GM23338 (cell line): ENCODE measurements around the gene HPD. TPM values are rescaled to one million over a fixed set of nuclear protein-coding genes. Genes with fewer than 3 reads are reported as not detected.

Experiments used
- ATAC-seq: fragments of 200-7000 bp; cut with Tn5 transposase; 3 replicates; pipeline ENCODE4 v1.9.1; 2020
- DNase-seq: peaks from one replicate; pipeline ENCODE4 v3.0.0-alpha.2; 2015; ENCODE audit warnings: low spot score
- H2AFZ ChIP-seq: fragments of 200-600 bp; sonication (generic); 2 replicates; pipeline ENCODE4 v1.8.0; 2016; ENCODE audit warnings: antibody characterized with exemption, mild to moderate bottlenecking, moderate library complexity
- H3F3A ChIP-seq: fragments of 200-600 bp; sonication (generic); replicated peaks from 2 replicates; pipeline ENCODE4 v1.8.0; 2017; ENCODE audit warnings: antibody characterized with exemption, mixed run types, low read depth
- H3K27ac ChIP-seq: fragments of 200-600 bp; sonication (generic); 2 replicates; pipeline ENCODE4 v1.6.1; 2016; ENCODE audit warnings: low read depth
- H3K27me3 ChIP-seq: fragments of 200-600 bp; sonication (generic); 2 replicates; pipeline ENCODE4 v1.8.0; 2016; ENCODE audit warnings: mild to moderate bottlenecking, mixed run types, moderate library complexity; ENCODE audit not compliant: insufficient read depth
- H3K36me3 ChIP-seq: fragments of 200-600 bp; sonication (generic); 2 replicates; pipeline ENCODE4 v1.8.0; 2016; ENCODE audit warnings: mild to moderate bottlenecking; ENCODE audit not compliant: insufficient read depth
- H3K4me1 ChIP-seq: fragments of 200-600 bp; sonication (generic); 2 replicates; pipeline ENCODE4 v1.8.0; 2016; ENCODE audit warnings: mild to moderate bottlenecking, moderate library complexity; ENCODE audit not compliant: insufficient read depth
- H3K4me2 ChIP-seq: fragments of 200-600 bp; sonication (generic); 2 replicates; pipeline ENCODE4 v1.7.1; 2017; ENCODE audit warnings: mixed run types
- H3K4me3 ChIP-seq: fragments of 200-600 bp; sonication (generic); 2 replicates; pipeline ENCODE4 v1.6.1; 2016; ENCODE audit warnings: mixed run types
- H3K79me2 ChIP-seq: fragments of 200-600 bp; sonication (generic); replicated peaks from 2 replicates; pipeline ENCODE4 v1.8.0; 2017; ENCODE audit warnings: mild to moderate bottlenecking; ENCODE audit not compliant: insufficient read depth
- H3K9me2 ChIP-seq: fragments of 200-600 bp; sonication (generic); 2 replicates; pipeline ENCODE4 v1.8.0; 2017; ENCODE audit not compliant: insufficient read depth
- H4K20me1 ChIP-seq: fragments of 200-600 bp; sonication (generic); replicated peaks from 2 replicates; pipeline ENCODE4 v1.8.0; 2017; ENCODE audit warnings: mild to moderate bottlenecking; ENCODE audit not compliant: insufficient read depth
- H3K27ac Mint-ChIP-seq: 2 replicates; pipeline ENCODE4 v1.8.0; 2020; ENCODE audit warnings: inconsistent platforms, mild to moderate bottlenecking, moderate library complexity, mixed read lengths
- H3K27me3 Mint-ChIP-seq: 3 replicates; pipeline ENCODE4 v1.8.0; 2022; ENCODE audit warnings: low read depth, mild to moderate bottlenecking, moderate library complexity, mixed read lengths, inconsistent platforms; ENCODE audit not compliant: insufficient read depth, poor library complexity
- H3K36me3 Mint-ChIP-seq: 3 replicates; pipeline ENCODE4 v1.8.0; 2021; ENCODE audit warnings: low read depth, mild to moderate bottlenecking, inconsistent platforms, moderate library complexity, mixed read lengths
- H3K4me1 Mint-ChIP-seq: 3 replicates; pipeline ENCODE4 v1.8.0; 2020; ENCODE audit warnings: mild to moderate bottlenecking, inconsistent platforms, mixed read lengths
- H3K4me3 Mint-ChIP-seq: 3 replicates; pipeline ENCODE4 v1.8.0; 2021; ENCODE audit warnings: moderate library complexity, mild to moderate bottlenecking, inconsistent platforms, mixed read lengths
- H3K9me3 Mint-ChIP-seq: 3 replicates; pipeline ENCODE4 v1.8.0; 2020; ENCODE audit warnings: moderate library complexity, mild to moderate bottlenecking, inconsistent platforms, mixed read lengths
- EZH2 ChIP-seq: fragments of 200-600 bp; sonication (generic); IDR thresholded peaks from one replicate; pipeline ENCODE4 v1.8.0; 2017; ENCODE audit warnings: antibody characterized with exemption, mild to moderate bottlenecking, low read depth; ENCODE audit not compliant: unreplicated experiment
- EZH2phosphoT487 ChIP-seq: fragments of 200-600 bp; sonication (generic); IDR thresholded peaks from one replicate; pipeline ENCODE4 v1.8.1; 2018; ENCODE audit warnings: antibody characterized with exemption; ENCODE audit not compliant: unreplicated experiment
- JUNB ChIP-seq: IDR thresholded peaks from one replicate; pipeline ENCODE4 v1.6.1; 2016; ENCODE audit warnings: antibody characterized with exemption; ENCODE audit not compliant: unreplicated experiment
- NANOG ChIP-seq: IDR thresholded peaks from 2 replicates; pipeline ENCODE4 v1.6.1; 2016; ENCODE audit warnings: antibody characterized with exemption, borderline replicate concordance
- POLR2AphosphoS5 ChIP-seq: IDR thresholded peaks from 2 replicates; pipeline ENCODE4 v1.6.1; 2016; ENCODE audit warnings: antibody characterized with exemption, low read depth
- STAT1 ChIP-seq: IDR thresholded peaks from one replicate; pipeline ENCODE4 v1.6.1; 2016; ENCODE audit warnings: antibody characterized with exemption; ENCODE audit not compliant: unreplicated experiment
- ZNF114 ChIP-seq: fragments of 250-450 bp; sonication (Bioruptor Pico); IDR thresholded peaks from 2 replicates; pipeline ENCODE4 v1.5.0; 2020; ENCODE audit warnings: mild to moderate bottlenecking, moderate library complexity
- ZNF331 ChIP-seq: fragments of 250-450 bp; sonication (Bioruptor Pico); IDR thresholded peaks from 2 replicates; pipeline ENCODE4 v1.5.0; 2020; ENCODE audit warnings: low read depth, mild to moderate bottlenecking, moderate library complexity
- polyA plus RNA-seq: library from polyadenylated mRNA; unstranded; fragments of >200 nt; fragmentation: Nextera tagmentation; extraction: Ambion mirVana; gene quantifications from 2 replicates; pipeline ENCODE4 v1.2.1, GENCODE V29; 2016
- total RNA-seq: library from RNA; depleted of rRNA; stranded (reverse); fragments of >200 nt; shearing (Covaris generic); gene quantifications from 2 replicates; pipeline ENCODE4 v1.2.3, GENCODE V29; 2014
- TF ChIP-seq, protein P1 (sequence below), 2 experiments: fragments of 200-600 bp in 1 of 2; sonication (generic) in 1 of 2; conservative IDR thresholded peaks; 2 replicates each; pipeline versions ENCODE4 v1.5.1 to v1.6.1; 2016 to 2017; ENCODE audit warnings: antibody characterized with exemption in 2 of 2, low read depth in 2 of 2, mild to moderate bottlenecking in 2 of 2, moderate library complexity in 1 of 2
- TF ChIP-seq, protein P2 (sequence below): IDR thresholded peaks from 2 replicates; pipeline ENCODE4 v1.6.1; 2016; ENCODE audit warnings: antibody characterized with exemption
- TF ChIP-seq, protein P3 (sequence below): IDR thresholded peaks from one replicate; pipeline ENCODE4 v1.6.1; 2018; ENCODE audit warnings: antibody characterized with exemption; ENCODE audit not compliant: unreplicated experiment

The HPD gene
- total and polyA plus RNA-seq, 2 experiments from 2014 or later: not detected

DNA sequence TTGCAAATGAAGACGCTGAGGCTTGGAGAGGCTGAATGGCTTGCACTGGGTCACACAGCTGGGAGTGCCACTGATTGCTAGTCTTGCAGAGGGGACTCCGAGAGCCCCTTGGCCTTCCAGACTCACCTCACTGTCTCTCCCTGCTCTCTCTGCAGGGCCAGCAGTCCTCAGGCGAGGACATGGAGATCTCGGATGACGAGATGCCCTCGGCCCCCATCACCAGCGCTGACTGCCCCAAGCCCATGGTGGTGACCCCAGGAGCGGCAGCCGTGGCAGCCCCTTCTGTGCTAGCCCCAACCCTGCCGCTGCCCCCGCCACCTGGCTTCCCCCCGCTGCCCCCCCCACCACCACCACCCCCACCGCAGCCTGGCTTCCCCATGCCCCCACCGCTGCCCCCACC lies 44.7 kb downstream of the HPD start (continued):
- TF ChIP-seq, protein P1, sequence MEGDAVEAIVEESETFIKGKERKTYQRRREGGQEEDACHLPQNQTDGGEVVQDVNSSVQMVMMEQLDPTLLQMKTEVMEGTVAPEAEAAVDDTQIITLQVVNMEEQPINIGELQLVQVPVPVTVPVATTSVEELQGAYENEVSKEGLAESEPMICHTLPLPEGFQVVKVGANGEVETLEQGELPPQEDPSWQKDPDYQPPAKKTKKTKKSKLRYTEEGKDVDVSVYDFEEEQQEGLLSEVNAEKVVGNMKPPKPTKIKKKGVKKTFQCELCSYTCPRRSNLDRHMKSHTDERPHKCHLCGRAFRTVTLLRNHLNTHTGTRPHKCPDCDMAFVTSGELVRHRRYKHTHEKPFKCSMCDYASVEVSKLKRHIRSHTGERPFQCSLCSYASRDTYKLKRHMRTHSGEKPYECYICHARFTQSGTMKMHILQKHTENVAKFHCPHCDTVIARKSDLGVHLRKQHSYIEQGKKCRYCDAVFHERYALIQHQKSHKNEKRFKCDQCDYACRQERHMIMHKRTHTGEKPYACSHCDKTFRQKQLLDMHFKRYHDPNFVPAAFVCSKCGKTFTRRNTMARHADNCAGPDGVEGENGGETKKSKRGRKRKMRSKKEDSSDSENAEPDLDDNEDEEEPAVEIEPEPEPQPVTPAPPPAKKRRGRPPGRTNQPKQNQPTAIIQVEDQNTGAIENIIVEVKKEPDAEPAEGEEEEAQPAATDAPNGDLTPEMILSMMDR (conservative IDR thresholded peaks at IDR 0.05; ENCODE audit: low read depth in 2 of 2): no peak

DNA sequence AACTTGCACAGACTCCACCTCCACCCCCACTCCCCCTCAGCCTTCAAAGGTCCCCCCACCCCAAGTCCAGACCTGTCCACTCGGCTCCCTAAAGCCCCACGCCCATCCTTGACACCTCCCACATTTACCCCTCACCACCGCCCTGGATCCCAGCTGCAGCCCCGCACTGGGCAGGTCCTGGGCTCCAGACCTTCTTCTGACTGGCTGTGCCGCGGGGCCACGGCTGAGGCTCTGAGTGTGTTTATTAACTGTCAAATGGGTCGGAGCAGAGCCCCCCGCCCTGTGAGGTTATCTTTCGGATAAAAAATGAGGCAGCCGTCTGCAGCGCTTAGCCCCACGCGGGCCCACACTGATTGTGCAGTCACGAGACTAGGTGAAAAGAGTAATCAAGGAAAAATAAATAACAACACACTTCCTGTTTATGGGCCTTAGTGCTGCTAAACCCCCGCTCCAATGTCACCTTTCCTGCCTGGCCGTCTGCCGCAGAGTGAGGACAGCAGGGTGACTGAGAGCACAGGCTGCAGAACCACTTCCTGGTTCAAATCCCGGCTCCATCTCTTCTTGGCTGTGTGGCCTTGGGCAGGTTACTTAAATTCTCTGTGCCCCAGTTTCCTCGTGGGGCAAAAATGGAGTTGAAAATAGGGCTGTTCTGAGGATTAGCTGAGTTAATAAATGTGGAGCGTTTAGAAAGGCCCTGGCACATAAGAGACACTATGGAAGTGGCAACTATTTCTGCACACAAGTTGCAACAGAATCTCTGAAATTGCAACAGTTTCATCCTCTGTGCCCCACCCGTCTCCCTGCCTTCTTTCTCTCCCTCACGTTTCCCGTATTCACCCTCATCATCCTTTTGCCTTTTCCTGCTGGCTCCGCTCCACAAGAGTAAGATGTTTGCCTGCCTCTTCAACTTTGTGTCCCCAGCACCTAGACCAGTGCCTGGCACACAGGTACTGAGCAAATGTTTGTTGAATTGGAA lies 45.5 kb downstream of the HPD start:
- Histone ChIP-seq H3K27ac (no peak overlapping the region), H3K4me2 (peak overlapping the region; percentile 99), H3K4me3 (peak overlapping the region; percentile 97), H3K4me1 (peaks cover 21% of the 10 kb centered on the region), H2AFZ (no peak overlapping the region), H3F3A (peaks cover 12% of the 10 kb centered on the region), H4K20me1 (peaks cover 20% of the 10 kb centered on the region; the same call in 1 of the 2 replicates), H3K79me2 (peaks cover 36% of the 10 kb centered on the region), H3K36me3 (0 out of 2 replicates have a peak, but pooled peaks cover 3% of the 10 kb centered on the region), H3K9me2 (no peaks in the 10 kb centered on the region), H3K27me3 (no peaks in the 10 kb centered on the region)
- Mint-ChIP-seq H3K27ac (no peak overlapping the region), H3K27me3 (peaks cover 28% of the 10 kb centered on the region), H3K4me1 (peaks cover 19% of the 10 kb centered on the region), H3K4me3 (peak overlapping the region; percentile 81), H3K36me3 (peaks cover 49% of the 10 kb centered on the region), H3K9me3 (no peaks in the 10 kb centered on the region)
- TF ChIP-seq, protein P1 (conservative IDR thresholded peaks at IDR 0.05; ENCODE audit: low read depth in 2 of 2): no peak
- TF ChIP-seq NANOG (no peak), EZH2phosphoT487 (no peak), JUNB (no peak), ZNF114 (CRISPR knock-in tag) (no peak), STAT1 (no peak), EZH2 (no peak), POLR2AphosphoS5 (no peak), ZNF331 (CRISPR knock-in tag) (no peak)
- TF ChIP-seq, protein P2, sequence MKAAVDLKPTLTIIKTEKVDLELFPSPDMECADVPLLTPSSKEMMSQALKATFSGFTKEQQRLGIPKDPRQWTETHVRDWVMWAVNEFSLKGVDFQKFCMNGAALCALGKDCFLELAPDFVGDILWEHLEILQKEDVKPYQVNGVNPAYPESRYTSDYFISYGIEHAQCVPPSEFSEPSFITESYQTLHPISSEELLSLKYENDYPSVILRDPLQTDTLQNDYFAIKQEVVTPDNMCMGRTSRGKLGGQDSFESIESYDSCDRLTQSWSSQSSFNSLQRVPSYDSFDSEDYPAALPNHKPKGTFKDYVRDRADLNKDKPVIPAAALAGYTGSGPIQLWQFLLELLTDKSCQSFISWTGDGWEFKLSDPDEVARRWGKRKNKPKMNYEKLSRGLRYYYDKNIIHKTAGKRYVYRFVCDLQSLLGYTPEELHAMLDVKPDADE: no peak
- TF ChIP-seq, protein P3, sequence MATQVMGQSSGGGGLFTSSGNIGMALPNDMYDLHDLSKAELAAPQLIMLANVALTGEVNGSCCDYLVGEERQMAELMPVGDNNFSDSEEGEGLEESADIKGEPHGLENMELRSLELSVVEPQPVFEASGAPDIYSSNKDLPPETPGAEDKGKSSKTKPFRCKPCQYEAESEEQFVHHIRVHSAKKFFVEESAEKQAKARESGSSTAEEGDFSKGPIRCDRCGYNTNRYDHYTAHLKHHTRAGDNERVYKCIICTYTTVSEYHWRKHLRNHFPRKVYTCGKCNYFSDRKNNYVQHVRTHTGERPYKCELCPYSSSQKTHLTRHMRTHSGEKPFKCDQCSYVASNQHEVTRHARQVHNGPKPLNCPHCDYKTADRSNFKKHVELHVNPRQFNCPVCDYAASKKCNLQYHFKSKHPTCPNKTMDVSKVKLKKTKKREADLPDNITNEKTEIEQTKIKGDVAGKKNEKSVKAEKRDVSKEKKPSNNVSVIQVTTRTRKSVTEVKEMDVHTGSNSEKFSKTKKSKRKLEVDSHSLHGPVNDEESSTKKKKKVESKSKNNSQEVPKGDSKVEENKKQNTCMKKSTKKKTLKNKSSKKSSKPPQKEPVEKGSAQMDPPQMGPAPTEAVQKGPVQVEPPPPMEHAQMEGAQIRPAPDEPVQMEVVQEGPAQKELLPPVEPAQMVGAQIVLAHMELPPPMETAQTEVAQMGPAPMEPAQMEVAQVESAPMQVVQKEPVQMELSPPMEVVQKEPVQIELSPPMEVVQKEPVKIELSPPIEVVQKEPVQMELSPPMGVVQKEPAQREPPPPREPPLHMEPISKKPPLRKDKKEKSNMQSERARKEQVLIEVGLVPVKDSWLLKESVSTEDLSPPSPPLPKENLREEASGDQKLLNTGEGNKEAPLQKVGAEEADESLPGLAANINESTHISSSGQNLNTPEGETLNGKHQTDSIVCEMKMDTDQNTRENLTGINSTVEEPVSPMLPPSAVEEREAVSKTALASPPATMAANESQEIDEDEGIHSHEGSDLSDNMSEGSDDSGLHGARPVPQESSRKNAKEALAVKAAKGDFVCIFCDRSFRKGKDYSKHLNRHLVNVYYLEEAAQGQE: no peak
- peak; percentile 9 for ATAC-seq
- no peak for DNase-seq
